T-cell (primary cell): Measurements from ENCODE around the gene CYSLTR1. TPM values are rescaled to one million over a fixed set of nuclear protein-coding genes. Genes with fewer than 3 reads are reported as not detected.
"Not testable (repeated sequence)": the region's sequence is repeated elsewhere in the genome, so short reads cannot be mapped to it uniquely, and the experiment has no call there.

Experiments used
- ATAC-seq, 4 experiments: fragments of 200-7000 bp in 3 of 4; fragments of 150-1000 bp in 1 of 4; cut with Tn5 transposase; replicated peaks in 1 of 4; 1 replicate in 3 of 4; 2 replicates in 1 of 4; pipeline ENCODE4 v1.10.0; 2021; ENCODE audit warnings: moderate library complexity in 3 of 4, mild to moderate bottlenecking in 2 of 4, moderate number of reproducible peaks in 1 of 4
- CTCF ChIA-PET, 2 donors: fragments of 300-600 bp; sonication (Branson Sonifier 250); formaldehyde crosslinking; loops; one replicate each; lab custom pipeline; 2022; ENCODE audit warnings: antibody characterized with exemption in 2 of 2; lab: Charles Lee
- POLR2A ChIA-PET, 2 donors: fragments of 300-600 bp; sonication (Branson Sonifier 250); formaldehyde crosslinking; loops; one replicate each; lab custom pipeline; 2022; ENCODE audit warnings: antibody characterized with exemption in 2 of 2; lab: Charles Lee
- DNase-seq, 35 experiments: peaks; one replicate each; pipeline versions ENCODE4 v3.0.0 to v3.0.0-alpha.2; 2013 to 2023
- H3K27ac ChIP-seq: one replicate; pipeline ENCODE4 v1.5.1; 2013; ENCODE audit warnings: low read length
- H3K27me3 ChIP-seq, 2 experiments: replicated peaks in 1 of 2; 1 replicate in 1 of 2; 2 replicates in 1 of 2; pipeline versions ENCODE4 v1.6.1 to v1.7.0; 2013; ENCODE audit warnings: low read length in 1 of 2, mixed read lengths in 1 of 2; ENCODE audit not compliant: control insufficient read depth in 2 of 2, insufficient read depth in 2 of 2; ENCODE audit errors: extremely low read depth in 1 of 2
- H3K36me3 ChIP-seq, 2 donors: 1 replicate in 1 of 2; 2 replicates in 1 of 2; pipeline versions ENCODE4 v1.6.1 to v1.7.0; 2013; ENCODE audit warnings: low read length in 1 of 2; ENCODE audit not compliant: control insufficient read depth in 2 of 2, insufficient read depth in 1 of 2; ENCODE audit errors: extremely low read depth in 1 of 2
- H3K4me1 ChIP-seq, 2 experiments: 1 replicate in 1 of 2; 2 replicates in 1 of 2; pipeline versions ENCODE4 v1.6.1 to v1.7.0; 2013; ENCODE audit warnings: low read length in 2 of 2, mixed read lengths in 1 of 2; ENCODE audit not compliant: insufficient read depth in 2 of 2, control insufficient read depth in 1 of 2; ENCODE audit errors: extremely low read depth in 1 of 2
- H3K4me3 ChIP-seq, 2 donors: 1 replicate in 1 of 2; 2 replicates in 1 of 2; pipeline versions ENCODE4 v1.5.1 to v1.7.0; 2013; ENCODE audit warnings: mild to moderate bottlenecking in 2 of 2, low read length in 1 of 2, moderate library complexity in 1 of 2; ENCODE audit not compliant: control insufficient read depth in 1 of 2; ENCODE audit errors: extremely low read depth in 1 of 2
- H3K9me3 ChIP-seq: 2 replicates; pipeline ENCODE4 v1.7.0; 2013
- H3K27ac Mint-ChIP-seq, 2 donors: one replicate each; pipeline ENCODE4 v1.8.0; 2020 to 2021; ENCODE audit warnings: mild to moderate bottlenecking in 2 of 2, mixed read lengths in 2 of 2
- H3K27me3 Mint-ChIP-seq, 2 donors: one replicate each; pipeline ENCODE4 v1.8.0; 2021 to 2022; ENCODE audit warnings: mixed read lengths in 2 of 2
- H3K36me3 Mint-ChIP-seq: one replicate; pipeline ENCODE4 v1.8.0; 2021; ENCODE audit warnings: mixed read lengths
- H3K4me1 Mint-ChIP-seq, 3 donors: one replicate each; pipeline ENCODE4 v1.8.0; 2020 to 2022; ENCODE audit warnings: mixed read lengths in 3 of 3, mild to moderate bottlenecking in 1 of 3
- H3K4me3 Mint-ChIP-seq, 3 donors: one replicate each; pipeline ENCODE4 v1.8.0; 2020 to 2022; ENCODE audit warnings: mild to moderate bottlenecking in 3 of 3, mixed read lengths in 3 of 3, moderate library complexity in 3 of 3
- H3K9me3 Mint-ChIP-seq, 3 donors: one replicate each; pipeline ENCODE4 v1.8.0; 2020 to 2022; ENCODE audit warnings: mixed read lengths in 3 of 3
- WGBS: methylation state at CpG from one replicate; pipeline ENCODE4 v1.1.5; 2013; ENCODE audit warnings: missing lambda C conversion rate; ENCODE audit not compliant: insufficient coverage; 5-methylcytosine and 5-hydroxymethylcytosine counted together
- total RNA-seq, 35 experiments: library from RNA in 6 of 35; stranded (reverse) in 6 of 35; fragments of 120-200 nt in 1 of 35; gene quantifications; one replicate each; pipeline versions ENCODE4 v1.2.1 to v1.2.4 and lab custom pipeline; 2013 to 2026

CYSLTR1 gene
- total RNA-seq, 5 donors from 2014 or later (not counting 1 experiment from before 2014, with no cell fraction given), result 10.6 to 17.9 (median 11.4) TPM

DNA sequence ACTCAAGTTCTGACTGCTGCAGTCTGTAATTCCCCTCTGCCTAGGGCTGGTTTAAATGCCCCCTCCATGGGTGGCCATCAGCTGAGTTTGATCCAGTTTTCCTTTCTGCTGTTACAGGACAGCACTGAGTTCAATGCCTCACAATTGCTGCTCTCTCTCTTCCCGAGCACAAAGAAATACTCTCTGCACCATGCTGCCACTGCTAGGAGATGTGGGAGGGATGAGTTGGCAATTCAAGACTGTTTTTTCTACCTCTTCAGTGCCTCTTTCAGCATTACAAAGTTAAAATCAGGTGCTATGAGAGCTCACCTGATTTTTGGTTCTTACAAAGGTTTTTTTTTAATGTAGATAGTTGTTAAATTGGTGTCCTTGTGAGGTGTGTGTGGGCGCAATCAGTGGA lies 24.3 kb downstream of the CYSLTR1 start:
- H3K4me3 ChIP-seq, result no peak overlapping the region
- Mint-ChIP-seq H3K27me3 (no peaks in the 10 kb centered on the region), H3K36me3 (peaks cover 38% of the 10 kb centered on the region), H3K4me1 (peaks cover 0 to 7% (median 0%) of the 10 kb centered on the region in 3 donors), H3K9me3 (peaks cover 3 to 15% (median 15%) of the 10 kb centered on the region in 3 donors), H3K4me3 (no peak overlapping the region), H3K27ac (no peak overlapping the region)
- WGBS, result no CpG with 5 or more reads among the region's 2 CpGs
- H3K36me3 ChIP-seq, result no peaks in the 10 kb centered on the region
- ChIA-PET CTCF (no interaction called here), POLR2A (no interaction called here)
- DNase-seq, result no peak
- no peaks in the 10 kb centered on the region for H3K4me1 ChIP-seq
- H3K27me3 ChIP-seq, result no peaks in the 10 kb centered on the region
- no peak overlapping the region for H3K27ac ChIP-seq
- no peaks in the 10 kb centered on the region for H3K9me3 ChIP-seq
- no peak for ATAC-seq

GRCh38 chrX:78300933-78301332 lies 26.5 kb downstream of the CYSLTR1 start:
- H3K36me3 ChIP-seq, ATAC-seq, H3K4me1 Mint-ChIP-seq, DNase-seq, H3K27ac Mint-ChIP-seq, POLR2A ChIA-PET, H3K4me3 Mint-ChIP-seq, CTCF ChIA-PET, H3K9me3 ChIP-seq, H3K27me3 ChIP-seq, H3K27ac ChIP-seq, H3K27me3 Mint-ChIP-seq, H3K4me1 ChIP-seq: not testable (repeated sequence)
- WGBS, result no CpG with 5 or more reads among the region's 1 CpG
- H3K4me3 ChIP-seq, result peak overlapping the region in 1 of 2 donors; percentile 38
- Mint-ChIP-seq H3K36me3 (peaks cover 27% of the 10 kb centered on the region), H3K9me3 (peaks cover 3 to 15% (median 15%) of the 10 kb centered on the region in 3 donors)

DNA sequence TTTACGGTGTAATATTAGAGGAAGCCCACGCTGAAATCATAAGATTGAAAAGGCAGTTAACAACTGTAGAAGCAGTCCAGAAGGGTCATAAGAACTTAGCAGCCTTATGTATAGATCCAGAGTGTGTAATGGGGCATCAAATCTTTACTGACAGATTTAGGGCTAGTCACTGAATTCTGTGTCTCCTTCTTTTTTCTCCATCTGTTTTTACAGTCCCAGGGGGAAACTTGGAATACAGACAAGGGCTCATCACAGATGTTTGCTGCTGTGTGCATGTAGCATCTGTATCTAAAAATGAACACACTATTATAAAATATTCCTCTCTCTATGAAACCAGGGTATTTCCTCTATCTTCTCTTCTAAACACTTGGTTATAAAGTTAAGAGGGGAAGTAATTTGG lies 43.9 kb downstream of the CYSLTR1 start:
- Histone ChIP-seq H3K9me3 (no peaks in the 10 kb centered on the region), H3K27ac (no peak overlapping the region), H3K36me3 (no peaks in the 10 kb centered on the region), H3K4me1 (no peaks in the 10 kb centered on the region), H3K4me3 (no peak overlapping the region), H3K27me3 (no peaks in the 10 kb centered on the region)
- H3K27ac Mint-ChIP-seq, result no peak overlapping the region
- ChIA-PET CTCF (no interaction called here), POLR2A (no interaction called here)
- DNase-seq (no peak), ATAC-seq (no peak)
- peaks cover 0 to 17% (median 10%) of the 10 kb centered on the region in 3 donors for H3K9me3 Mint-ChIP-seq
- H3K36me3 Mint-ChIP-seq, result peaks cover 38% of the 10 kb centered on the region
- H3K27me3 Mint-ChIP-seq, result no peaks in the 10 kb centered on the region
- H3K4me1 Mint-ChIP-seq, result peaks cover 0 to 3% (median 0%) of the 10 kb centered on the region in 3 donors
- WGBS, result no CpG with 5 or more reads among the region's 2 CpGs
- H3K4me3 Mint-ChIP-seq, result no peak overlapping the region

DNA sequence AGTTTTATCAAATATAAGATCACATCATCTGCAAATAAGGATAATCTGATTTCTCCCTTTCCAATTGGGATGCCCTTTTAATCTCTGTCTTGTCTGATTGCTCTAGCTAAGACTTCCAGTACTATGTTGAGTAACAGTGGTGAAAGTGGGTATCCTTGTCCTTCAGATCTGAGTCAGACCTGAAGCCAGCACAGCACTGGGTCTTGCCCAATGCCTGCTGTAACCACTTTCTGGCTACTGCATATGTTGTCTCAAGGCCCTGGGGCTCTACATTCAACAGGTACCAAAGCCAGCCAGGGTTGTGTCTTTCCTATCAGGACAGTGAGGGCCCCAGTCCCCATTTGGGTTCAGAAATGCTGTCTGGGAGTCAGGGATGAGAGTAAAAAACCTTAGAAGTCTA lies 90.3 kb downstream of the CYSLTR1 start:
- H3K9me3 ChIP-seq, result no peaks in the 10 kb centered on the region
- POLR2A ChIA-PET, result no interaction called here
- CTCF ChIA-PET, result no interaction called here

GRCh38 chrX:78226047-78226446 lies 101.4 kb downstream of the CYSLTR1 start:
- H3K4me1 Mint-ChIP-seq, POLR2A ChIA-PET, H3K4me1 ChIP-seq, CTCF ChIA-PET, H3K36me3 Mint-ChIP-seq, H3K27me3 Mint-ChIP-seq, H3K27ac ChIP-seq, H3K27ac Mint-ChIP-seq, H3K4me3 Mint-ChIP-seq, H3K27me3 ChIP-seq, ATAC-seq, H3K36me3 ChIP-seq, H3K9me3 ChIP-seq, DNase-seq, H3K4me3 ChIP-seq: not testable (repeated sequence)
- H3K9me3 Mint-ChIP-seq, result peaks cover 0 to 11% (median 2%) of the 10 kb centered on the region in 3 donors

More for the DNA sequence above, 90.3 kb downstream of the CYSLTR1 start:
- Mint-ChIP-seq H3K36me3 (no peaks in the 10 kb centered on the region), H3K4me3 (no peak overlapping the region), H3K27ac (no peak overlapping the region), H3K9me3 (peaks cover 0 to 5% (median 4%) of the 10 kb centered on the region in 3 donors), H3K27me3 (peaks cover 0 to 11% of the 10 kb centered on the region in 2 donors), H3K4me1 (no peaks in the 10 kb centered on the region)
- H3K4me3 ChIP-seq, result no peak overlapping the region
- no peaks in the 10 kb centered on the region for H3K4me1 ChIP-seq
- H3K36me3 ChIP-seq, result no peaks in the 10 kb centered on the region
- DNase-seq, result no peak
- no peaks in the 10 kb centered on the region for H3K27me3 ChIP-seq
- no peak overlapping the region for H3K27ac ChIP-seq
- ATAC-seq, result no peak

Other genes starting within 250 kb of the CYSLTR1 start
- gene PGK1, start 223.4 kb downstream of the CYSLTR1 start, total RNA-seq, result 100 to 1,000 TPM; 199 to 264 (median 203) TPM
- 10 to 100 TPM in 4 of 5 donors, 1 to 10 TPM in 1; 8.3 to 18.4 (median 17.5) TPM for gene TAF9B, start 188.0 kb downstream of the CYSLTR1 start, total RNA-seq